SK-N-SH treated with all-trans-retinoic acid at 6 μM for 48 hours (cell line): ENCODE results near the gene ETS1.

Experiments used
- ATAC-seq: fragments of 200-7000 bp; cut with Tn5 transposase; 3 replicates; pipeline ENCODE4 v1.9.1; 2020; ENCODE audit warnings: mild to moderate bottlenecking, moderate library complexity
- ARNTL ChIP-seq: fragments of 450-650 bp; formaldehyde crosslinking; IDR thresholded peaks from 2 replicates; pipeline ENCODE4 v1.5.0; 2020; ENCODE audit warnings: low read depth, mild to moderate bottlenecking, moderate library complexity, borderline replicate concordance
- BACH2 ChIP-seq: fragments of 250-450 bp; sonication (Bioruptor Pico); IDR thresholded peaks from 2 replicates; pipeline ENCODE4 v1.9.0; 2021; ENCODE audit warnings: mild to moderate bottlenecking, borderline replicate concordance
- ESRRG ChIP-seq: fragments of 250-450 bp; sonication (Bioruptor Pico); IDR thresholded peaks from 2 replicates; pipeline ENCODE4 v1.6.1; 2021; ENCODE audit warnings: mild to moderate bottlenecking
- GLIS3 ChIP-seq: fragments of 250-450 bp; sonication (Bioruptor Pico); IDR thresholded peaks from 2 replicates; pipeline ENCODE4 v1.5.0; 2020; ENCODE audit warnings: mild to moderate bottlenecking, moderate library complexity
- ISL1 ChIP-seq: fragments of 250-450 bp; sonication (Bioruptor Pico); IDR thresholded peaks from 2 replicates; pipeline ENCODE4 v2.1.2; 2022; ENCODE audit warnings: mild to moderate bottlenecking, moderate library complexity
- OSR1 ChIP-seq: fragments of 250-450 bp; sonication (Bioruptor Pico); IDR thresholded peaks from 2 replicates; pipeline ENCODE4 v1.8.0; 2022; ENCODE audit warnings: moderate library complexity, mild to moderate bottlenecking, inconsistent platforms
- PPARA ChIP-seq: fragments of 250-450 bp; sonication (Bioruptor Pico); IDR thresholded peaks from 2 replicates; pipeline ENCODE4 v1.5.0; 2020; ENCODE audit warnings: mild to moderate bottlenecking, borderline replicate concordance
- SNAI2 ChIP-seq: fragments of 250-450 bp; sonication (Bioruptor Pico); IDR thresholded peaks from 2 replicates; pipeline ENCODE4 v1.5.0; 2020; ENCODE audit warnings: mild to moderate bottlenecking, moderate library complexity
- TCF4 ChIP-seq: fragments of 250-450 bp; sonication (Bioruptor Pico); IDR thresholded peaks from 2 replicates; pipeline ENCODE4 v1.8.0; 2021; ENCODE audit warnings: mild to moderate bottlenecking, moderate library complexity, borderline replicate concordance
- TOX ChIP-seq: fragments of 250-450 bp; sonication (Bioruptor Pico); IDR thresholded peaks from 2 replicates; pipeline ENCODE4 v1.8.0; 2021; ENCODE audit warnings: mild to moderate bottlenecking, moderate library complexity, borderline replicate concordance
- ZC3H10 ChIP-seq: fragments of 250-450 bp; sonication (Bioruptor Pico); IDR thresholded peaks from 2 replicates; pipeline ENCODE4 v1.5.1; 2021; ENCODE audit warnings: mild to moderate bottlenecking, moderate library complexity
- ZFP30 ChIP-seq: fragments of 450-650 bp; formaldehyde crosslinking; IDR thresholded peaks from 2 replicates; pipeline ENCODE4 v1.5.0; 2022; ENCODE audit warnings: mild to moderate bottlenecking, moderate library complexity
- ZNF565 ChIP-seq: fragments of 450-650 bp; formaldehyde crosslinking; conservative IDR thresholded peaks from 2 replicates; pipeline ENCODE4 v1.5.0; 2020; ENCODE audit warnings: low read depth, mild to moderate bottlenecking, moderate library complexity
- ZNF70 ChIP-seq: fragments of 450-650 bp; formaldehyde crosslinking; IDR thresholded peaks from 2 replicates; pipeline ENCODE4 v1.5.0; 2020; ENCODE audit warnings: mild to moderate bottlenecking, moderate library complexity
- ZNF8 ChIP-seq: fragments of 450-650 bp; formaldehyde crosslinking; IDR thresholded peaks from 2 replicates; pipeline ENCODE4 v1.5.0; 2020; ENCODE audit warnings: mild to moderate bottlenecking, moderate library complexity
- TF ChIP-seq, protein P1 (sequence below): fragments of 250-450 bp; sonication (Bioruptor Pico); IDR thresholded peaks from 2 replicates; pipeline ENCODE4 v1.5.0; 2020; ENCODE audit warnings: mild to moderate bottlenecking, moderate library complexity
- TF ChIP-seq, protein P2 (sequence below): fragments of 250-450 bp; sonication (Bioruptor Pico); IDR thresholded peaks from 2 replicates; pipeline ENCODE4 v1.8.0; 2020; ENCODE audit warnings: mild to moderate bottlenecking, moderate library complexity, borderline replicate concordance
- TF ChIP-seq, protein P3 (sequence below): fragments of 250-450 bp; sonication (Bioruptor Pico); IDR thresholded peaks from 2 replicates; pipeline ENCODE4 v1.5.1; 2020; ENCODE audit warnings: low read depth, mild to moderate bottlenecking, moderate library complexity
- TF ChIP-seq, protein P4 (sequence below): fragments of 250-450 bp; sonication (Bioruptor Pico); IDR thresholded peaks from 2 replicates; pipeline ENCODE4 v1.8.0; 2021; ENCODE audit warnings: low read depth, mild to moderate bottlenecking, moderate library complexity, borderline replicate concordance
- TF ChIP-seq, protein P5 (sequence below): fragments of 250-450 bp; sonication (Bioruptor Pico); IDR thresholded peaks from 2 replicates; pipeline ENCODE4 v1.5.1; 2021; ENCODE audit warnings: mild to moderate bottlenecking, moderate library complexity

Gene ETS1

DNA sequence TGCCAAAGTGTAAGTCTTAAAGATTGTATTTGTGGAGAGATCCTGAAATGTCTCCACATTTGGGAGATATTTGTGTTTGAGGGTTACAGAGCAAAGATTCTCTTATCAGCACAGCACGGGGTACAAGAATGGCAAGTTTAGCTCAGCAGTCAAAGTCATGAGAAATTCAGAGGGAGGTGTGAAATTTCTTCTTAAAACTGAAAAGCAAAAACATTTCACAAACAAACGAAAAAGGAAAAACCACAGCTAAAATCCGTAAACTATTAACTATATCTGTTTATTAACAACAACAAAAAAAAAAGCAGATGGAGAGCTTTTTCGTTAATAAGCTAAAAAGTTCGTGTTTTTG is 40.9 kb upstream of the ETS1 start (continued):
- TF ChIP-seq ZNF8 (CRISPR knock-in tag): no peak

DNA sequence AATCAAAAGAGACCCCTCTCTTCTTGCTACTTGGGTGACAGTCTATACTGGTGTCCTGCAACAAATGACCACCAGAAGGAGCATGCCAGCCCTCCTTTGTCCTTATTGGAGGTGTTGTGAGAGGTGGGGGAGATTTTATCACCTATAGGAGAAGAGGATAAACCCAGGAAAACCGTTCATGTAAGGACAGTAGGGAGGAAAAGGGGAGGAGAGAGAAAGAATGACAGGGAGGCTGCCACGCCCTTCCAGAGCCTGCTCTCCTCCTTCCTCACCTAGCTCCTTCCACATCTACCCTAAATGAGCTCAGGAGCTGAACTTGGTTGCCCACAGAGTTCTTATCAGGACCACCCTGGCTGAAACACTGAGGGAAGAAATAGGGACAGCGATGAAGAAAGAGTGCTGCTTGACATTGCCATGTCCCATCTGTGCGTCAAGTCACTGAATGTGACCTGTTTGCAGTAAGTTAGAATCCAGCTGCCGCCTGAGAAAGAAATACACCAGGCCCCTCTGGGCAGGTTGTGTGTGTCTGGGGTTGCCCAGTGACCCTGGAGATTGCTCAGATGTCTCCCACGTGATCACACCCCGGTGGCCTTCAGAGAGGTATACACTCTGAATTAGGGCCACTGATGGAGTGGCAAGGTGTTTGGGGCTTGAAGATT is 40.4 kb upstream of the ETS1 start:
- no peak for ATAC-seq
- TF ChIP-seq, protein P1, sequence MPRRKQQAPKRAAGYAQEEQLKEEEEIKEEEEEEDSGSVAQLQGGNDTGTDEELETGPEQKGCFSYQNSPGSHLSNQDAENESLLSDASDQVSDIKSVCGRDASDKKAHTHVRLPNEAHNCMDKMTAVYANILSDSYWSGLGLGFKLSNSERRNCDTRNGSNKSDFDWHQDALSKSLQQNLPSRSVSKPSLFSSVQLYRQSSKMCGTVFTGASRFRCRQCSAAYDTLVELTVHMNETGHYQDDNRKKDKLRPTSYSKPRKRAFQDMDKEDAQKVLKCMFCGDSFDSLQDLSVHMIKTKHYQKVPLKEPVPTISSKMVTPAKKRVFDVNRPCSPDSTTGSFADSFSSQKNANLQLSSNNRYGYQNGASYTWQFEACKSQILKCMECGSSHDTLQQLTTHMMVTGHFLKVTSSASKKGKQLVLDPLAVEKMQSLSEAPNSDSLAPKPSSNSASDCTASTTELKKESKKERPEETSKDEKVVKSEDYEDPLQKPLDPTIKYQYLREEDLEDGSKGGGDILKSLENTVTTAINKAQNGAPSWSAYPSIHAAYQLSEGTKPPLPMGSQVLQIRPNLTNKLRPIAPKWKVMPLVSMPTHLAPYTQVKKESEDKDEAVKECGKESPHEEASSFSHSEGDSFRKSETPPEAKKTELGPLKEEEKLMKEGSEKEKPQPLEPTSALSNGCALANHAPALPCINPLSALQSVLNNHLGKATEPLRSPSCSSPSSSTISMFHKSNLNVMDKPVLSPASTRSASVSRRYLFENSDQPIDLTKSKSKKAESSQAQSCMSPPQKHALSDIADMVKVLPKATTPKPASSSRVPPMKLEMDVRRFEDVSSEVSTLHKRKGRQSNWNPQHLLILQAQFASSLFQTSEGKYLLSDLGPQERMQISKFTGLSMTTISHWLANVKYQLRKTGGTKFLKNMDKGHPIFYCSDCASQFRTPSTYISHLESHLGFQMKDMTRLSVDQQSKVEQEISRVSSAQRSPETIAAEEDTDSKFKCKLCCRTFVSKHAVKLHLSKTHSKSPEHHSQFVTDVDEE: no peak
- TF ChIP-seq, protein P2, sequence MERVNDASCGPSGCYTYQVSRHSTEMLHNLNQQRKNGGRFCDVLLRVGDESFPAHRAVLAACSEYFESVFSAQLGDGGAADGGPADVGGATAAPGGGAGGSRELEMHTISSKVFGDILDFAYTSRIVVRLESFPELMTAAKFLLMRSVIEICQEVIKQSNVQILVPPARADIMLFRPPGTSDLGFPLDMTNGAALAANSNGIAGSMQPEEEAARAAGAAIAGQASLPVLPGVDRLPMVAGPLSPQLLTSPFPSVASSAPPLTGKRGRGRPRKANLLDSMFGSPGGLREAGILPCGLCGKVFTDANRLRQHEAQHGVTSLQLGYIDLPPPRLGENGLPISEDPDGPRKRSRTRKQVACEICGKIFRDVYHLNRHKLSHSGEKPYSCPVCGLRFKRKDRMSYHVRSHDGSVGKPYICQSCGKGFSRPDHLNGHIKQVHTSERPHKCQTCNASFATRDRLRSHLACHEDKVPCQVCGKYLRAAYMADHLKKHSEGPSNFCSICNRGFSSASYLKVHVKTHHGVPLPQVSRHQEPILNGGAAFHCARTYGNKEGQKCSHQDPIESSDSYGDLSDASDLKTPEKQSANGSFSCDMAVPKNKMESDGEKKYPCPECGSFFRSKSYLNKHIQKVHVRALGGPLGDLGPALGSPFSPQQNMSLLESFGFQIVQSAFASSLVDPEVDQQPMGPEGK (CRISPR knock-in tag): no peak
- TF ChIP-seq ZC3H10 (no peak), TOX (CRISPR knock-in tag) (no peak), ESRRG (CRISPR knock-in tag) (no peak)

DNA sequence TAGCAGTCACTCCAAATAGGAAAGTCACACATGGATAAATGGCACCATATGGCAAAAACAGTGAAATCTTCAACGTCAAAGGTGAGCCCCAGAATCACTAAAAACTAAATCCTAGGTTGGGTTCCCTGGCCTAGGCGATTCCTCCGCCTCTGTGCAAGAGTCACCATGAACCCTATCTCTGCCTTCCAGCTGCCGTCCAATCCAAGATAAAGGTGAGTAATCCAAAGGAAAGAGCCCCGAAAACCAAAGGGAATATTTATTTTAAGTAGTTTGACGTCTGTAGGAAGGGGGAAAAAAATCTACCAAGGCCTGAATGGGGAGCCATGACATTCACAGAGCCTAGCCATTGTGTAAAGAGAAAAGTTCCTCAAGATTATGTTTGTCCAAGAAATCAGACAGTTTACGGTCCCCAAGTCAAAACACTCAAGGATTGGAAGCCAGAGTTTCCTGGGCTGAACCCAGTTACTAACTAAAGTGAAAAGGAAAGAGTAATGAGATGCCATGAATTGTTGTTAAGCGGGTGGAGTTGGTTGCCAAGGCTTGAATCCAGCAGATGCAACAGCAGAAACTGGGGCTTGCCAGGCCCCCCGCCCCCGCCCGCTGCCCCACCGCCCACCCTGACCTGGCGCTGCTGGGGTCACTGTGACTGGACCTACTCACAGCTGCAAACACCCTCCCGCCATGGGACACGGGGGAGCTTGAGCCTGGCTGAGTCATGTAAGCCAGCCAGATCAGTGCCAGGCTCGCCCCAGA is 39.7 kb upstream of the ETS1 start:
- no peak for ATAC-seq
- no peak for TF ChIP-seq BACH2 (CRISPR knock-in tag)
- no peak for TF ChIP-seq TCF4 (CRISPR knock-in tag)
- no peak for TF ChIP-seq PPARA (CRISPR knock-in tag)
- TF ChIP-seq ZNF70 (CRISPR knock-in tag): no peak
- no peak for TF ChIP-seq ISL1 (CRISPR knock-in tag)
- no peak for TF ChIP-seq ZFP30 (CRISPR knock-in tag)
- TF ChIP-seq, protein P3, sequence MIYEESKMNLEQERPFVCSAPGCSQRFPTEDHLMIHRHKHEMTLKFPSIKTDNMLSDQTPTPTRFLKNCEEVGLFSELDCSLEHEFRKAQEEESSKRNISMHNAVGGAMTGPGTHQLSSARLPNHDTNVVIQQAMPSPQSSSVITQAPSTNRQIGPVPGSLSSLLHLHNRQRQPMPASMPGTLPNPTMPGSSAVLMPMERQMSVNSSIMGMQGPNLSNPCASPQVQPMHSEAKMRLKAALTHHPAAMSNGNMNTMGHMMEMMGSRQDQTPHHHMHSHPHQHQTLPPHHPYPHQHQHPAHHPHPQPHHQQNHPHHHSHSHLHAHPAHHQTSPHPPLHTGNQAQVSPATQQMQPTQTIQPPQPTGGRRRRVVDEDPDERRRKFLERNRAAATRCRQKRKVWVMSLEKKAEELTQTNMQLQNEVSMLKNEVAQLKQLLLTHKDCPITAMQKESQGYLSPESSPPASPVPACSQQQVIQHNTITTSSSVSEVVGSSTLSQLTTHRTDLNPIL (CRISPR knock-in tag): no peak
- TF ChIP-seq TOX (CRISPR knock-in tag): no peak
- no peak for TF ChIP-seq ARNTL (CRISPR knock-in tag)
- TF ChIP-seq, protein P4, sequence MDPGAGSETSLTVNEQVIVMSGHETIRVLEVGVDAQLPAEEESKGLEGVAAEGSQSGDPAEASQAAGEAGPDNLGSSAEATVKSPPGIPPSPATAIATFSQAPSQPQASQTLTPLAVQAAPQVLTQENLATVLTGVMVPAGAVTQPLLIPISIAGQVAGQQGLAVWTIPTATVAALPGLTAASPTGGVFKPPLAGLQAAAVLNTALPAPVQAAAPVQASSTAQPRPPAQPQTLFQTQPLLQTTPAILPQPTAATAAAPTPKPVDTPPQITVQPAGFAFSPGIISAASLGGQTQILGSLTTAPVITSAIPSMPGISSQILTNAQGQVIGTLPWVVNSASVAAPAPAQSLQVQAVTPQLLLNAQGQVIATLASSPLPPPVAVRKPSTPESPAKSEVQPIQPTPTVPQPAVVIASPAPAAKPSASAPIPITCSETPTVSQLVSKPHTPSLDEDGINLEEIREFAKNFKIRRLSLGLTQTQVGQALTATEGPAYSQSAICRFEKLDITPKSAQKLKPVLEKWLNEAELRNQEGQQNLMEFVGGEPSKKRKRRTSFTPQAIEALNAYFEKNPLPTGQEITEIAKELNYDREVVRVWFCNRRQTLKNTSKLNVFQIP: no peak
- TF ChIP-seq ZC3H10: no peak
- TF ChIP-seq SNAI2 (CRISPR knock-in tag): no peak
- no peak for TF ChIP-seq OSR1 (CRISPR knock-in tag)
- no peak for TF ChIP-seq GLIS3 (CRISPR knock-in tag)
- TF ChIP-seq ZNF565 (CRISPR knock-in tag): no peak

DNA sequence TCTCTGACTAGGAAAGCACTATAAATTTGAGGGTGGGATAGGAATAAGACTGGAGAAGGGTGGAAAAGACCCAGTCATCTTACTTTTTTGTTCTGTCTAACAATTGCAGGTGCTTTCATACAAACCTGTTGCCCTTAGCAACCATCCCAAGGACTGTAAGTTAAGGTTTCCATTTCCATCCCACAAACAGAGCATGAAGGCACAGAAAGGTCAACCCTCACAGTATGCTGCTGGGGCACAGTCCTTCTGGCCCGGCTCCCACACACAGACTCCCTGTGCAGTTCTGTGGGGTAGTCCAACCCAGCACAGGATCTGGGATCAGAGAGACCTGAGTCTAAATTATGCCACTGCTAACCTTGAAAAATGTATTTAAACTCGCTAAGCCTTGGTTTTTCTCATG is 38.4 kb upstream of the ETS1 start:
- TF ChIP-seq ZFP30 (CRISPR knock-in tag): no peak
- TF ChIP-seq, protein P5, sequence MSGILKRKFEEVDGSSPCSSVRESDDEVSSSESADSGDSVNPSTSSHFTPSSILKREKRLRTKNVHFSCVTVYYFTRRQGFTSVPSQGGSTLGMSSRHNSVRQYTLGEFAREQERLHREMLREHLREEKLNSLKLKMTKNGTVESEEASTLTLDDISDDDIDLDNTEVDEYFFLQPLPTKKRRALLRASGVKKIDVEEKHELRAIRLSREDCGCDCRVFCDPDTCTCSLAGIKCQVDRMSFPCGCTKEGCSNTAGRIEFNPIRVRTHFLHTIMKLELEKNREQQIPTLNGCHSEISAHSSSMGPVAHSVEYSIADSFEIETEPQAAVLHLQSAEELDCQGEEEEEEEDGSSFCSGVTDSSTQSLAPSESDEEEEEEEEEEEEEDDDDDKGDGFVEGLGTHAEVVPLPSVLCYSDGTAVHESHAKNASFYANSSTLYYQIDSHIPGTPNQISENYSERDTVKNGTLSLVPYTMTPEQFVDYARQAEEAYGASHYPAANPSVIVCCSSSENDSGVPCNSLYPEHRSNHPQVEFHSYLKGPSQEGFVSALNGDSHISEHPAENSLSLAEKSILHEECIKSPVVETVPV (CRISPR knock-in tag): no peak

More for the DNA sequence above, 38.4 kb upstream of the ETS1 start:
- ATAC-seq: no peak
